Measurements from ENCODE around the gene LRRC74A. TPM values are rescaled to one million over a fixed set of nuclear protein-coding genes. Genes with fewer than 3 reads are reported as not detected.

LRRC74A gene
- polyA plus RNA-seq, 4 donors, result 0.06 TPM; not detected in 3

GRCh38 chr14:76918256-76918781 lies 92.1 kb downstream of the LRRC74A start:
- DNase-seq (ENCODE audit: low read depth in 4 of 4, low spot score in 3 of 4), result no peak

DNA sequence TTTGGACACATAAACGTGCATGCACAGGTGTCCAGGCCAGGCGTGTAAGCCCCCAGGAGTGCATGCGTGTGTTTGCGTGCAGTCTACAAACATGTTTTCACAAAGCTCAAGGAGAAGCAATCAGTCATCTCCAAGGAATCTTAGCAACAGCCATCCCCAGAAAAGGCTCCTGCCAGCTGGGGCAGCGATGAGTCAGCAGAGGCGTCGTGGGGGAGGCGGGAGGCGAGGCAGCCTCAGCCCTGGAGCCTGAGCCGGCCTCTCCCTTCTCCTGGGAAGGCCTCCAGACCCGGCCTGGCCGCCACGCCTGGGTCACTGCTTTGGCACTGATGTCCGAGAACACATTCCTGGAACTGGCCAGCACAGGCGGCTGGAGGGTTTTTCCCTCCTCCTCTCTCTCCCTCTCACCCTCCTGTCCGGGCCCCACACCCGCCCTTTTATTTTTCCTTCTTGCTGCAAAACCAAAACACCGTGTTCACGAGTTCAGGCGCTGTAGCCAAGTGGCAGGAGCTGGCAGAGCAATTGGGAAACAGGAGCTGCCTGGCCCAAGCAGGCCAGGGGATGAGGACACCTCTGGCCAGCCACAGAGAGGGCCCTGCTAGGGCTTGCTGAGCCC lies 92.7 kb downstream of the LRRC74A start:
- no peak for DNase-seq (ENCODE audit: low read depth in 4 of 4, low spot score in 3 of 4)

Other genes with a start within 250 kb of the LRRC74A start
- gene VASH1, start 64.9 kb upstream of the LRRC74A start, polyA plus RNA-seq (ENCODE audit: insufficient read length in 4 of 4), result 10 to 100 TPM; 34.5 to 38.0 (median 35.5) TPM
- gene ANGEL1, start 13.5 kb upstream of the LRRC74A start, polyA plus RNA-seq (ENCODE audit: insufficient read length in 4 of 4), result 10 to 100 TPM; 24.2 to 28.2 (median 26.1) TPM
- 10 to 100 TPM; 47.2 to 59.6 (median 52.8) TPM for gene IRF2BPL, start 202.3 kb downstream of the LRRC74A start, polyA plus RNA-seq (ENCODE audit: insufficient read length in 4 of 4)